ENCODE measurements around the gene CSPG4.
"Not testable (repeated sequence)": the region's sequence is repeated elsewhere in the genome, so short reads cannot be mapped to it uniquely, and the experiment has no call there.

Gene CSPG4

GRCh38 chr15:75753145-75753544, 40.5 kb upstream of the CSPG4 start:
- no peak for TF ChIP-seq CTCF (IDR thresholded peaks at IDR 0.05; ENCODE audit: extremely low read depth, missing control alignments)
- DNase-seq (ENCODE audit: low spot score), result no peak

- no peak for DNase-seq (ENCODE audit: low spot score)
- no peak for TF ChIP-seq CTCF (IDR thresholded peaks at IDR 0.05; ENCODE audit: extremely low read depth, missing control alignments)
Measured at GRCh38 chr15:75751891-75752290, 39.2 kb upstream of the CSPG4 start.

GRCh38 chr15:75751116-75751875, 38.6 kb upstream of the CSPG4 start:
- TF ChIP-seq CTCF (IDR thresholded peaks at IDR 0.05; ENCODE audit: extremely low read depth, missing control alignments), result no peak
- DNase-seq (ENCODE audit: low spot score), result no peak

GRCh38 chr15:75750261-75751050, 37.8 kb upstream of the CSPG4 start:
- no peak for TF ChIP-seq CTCF (IDR thresholded peaks at IDR 0.05; ENCODE audit: extremely low read depth, missing control alignments)

GRCh38 chr15:75749820-75750219, 37.2 kb upstream of the CSPG4 start:
- DNase-seq (ENCODE audit: low spot score), result no peak
- TF ChIP-seq CTCF (IDR thresholded peaks at IDR 0.05; ENCODE audit: extremely low read depth, missing control alignments), result no peak

More at GRCh38 chr15:75750261-75751050, 37.8 kb upstream of the CSPG4 start:
- DNase-seq (ENCODE audit: low spot score), result no peak

- DNase-seq (ENCODE audit: low spot score), result not testable (repeated sequence)
Measured at GRCh38 chr15:75748882-75749281, 36.2 kb upstream of the CSPG4 start.

- DNase-seq (ENCODE audit: low spot score), result not testable (repeated sequence)
Measured at GRCh38 chr15:75747121-75747520, 34.5 kb upstream of the CSPG4 start.

GRCh38 chr15:75745305-75745704, 32.7 kb upstream of the CSPG4 start:
- TF ChIP-seq CTCF (IDR thresholded peaks at IDR 0.05; ENCODE audit: extremely low read depth, missing control alignments), result no peak

GRCh38 chr15:75742346-75742745, 29.7 kb upstream of the CSPG4 start:
- DNase-seq (ENCODE audit: low spot score), result not testable (repeated sequence)

More at GRCh38 chr15:75745305-75745704, 32.7 kb upstream of the CSPG4 start:
- DNase-seq (ENCODE audit: low spot score), result no peak

Data from GM20000 (cell line).